ENCODE results near the gene RGMA.

DNA sequence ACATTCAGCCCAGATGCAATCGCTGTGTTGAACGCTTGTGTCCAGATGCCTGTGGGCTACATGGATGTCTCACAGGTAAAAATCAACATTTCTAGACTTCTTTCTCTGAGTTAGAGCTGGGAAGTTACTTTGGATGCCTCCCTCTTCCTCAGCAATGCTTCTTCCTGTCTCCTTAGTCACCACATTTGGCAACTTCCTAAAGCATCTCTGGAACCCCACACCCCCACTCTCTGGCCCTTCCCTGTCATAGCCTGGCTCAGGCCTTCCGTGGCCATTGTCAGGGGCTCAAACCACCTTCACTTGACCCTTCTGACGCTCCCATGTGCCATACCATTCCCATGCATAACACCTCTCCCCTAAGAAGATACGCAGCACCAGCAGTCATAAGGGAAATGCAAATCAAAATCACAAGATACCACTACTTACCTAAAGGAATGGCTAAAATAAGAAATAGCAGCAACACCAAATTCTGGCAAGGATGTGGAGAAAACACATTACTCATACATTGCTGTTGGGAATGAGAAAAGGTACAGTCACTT is 21.6 kb upstream of the RGMA start:
- TF ChIP-seq GATA2 (IDR thresholded peaks at IDR 0.05; ENCODE audit: low read depth, low read length) (no peak), GATA3 (IDR thresholded peaks at IDR 0.05; ENCODE audit: low read depth, low read length) (no peak)

All from SH-SY5Y (cell line).